K562 (cell line): ENCODE measurements around the gene POLR3GL. TPM values are rescaled to one million over a fixed set of nuclear protein-coding genes. Genes with fewer than 3 reads are reported as not detected.

Experiments
- ADNP ChIP-seq: fragments of 200-800 bp; sonication (Bioruptor generic); IDR thresholded peaks from 2 replicates; pipeline ENCODE4 v1.6.1; 2016; ENCODE audit warnings: missing genetic modification characterization, missing compliant biosample characterization
- ETV5 ChIP-seq: sonication (generic); formaldehyde crosslinking; IDR thresholded peaks from 2 replicates; pipeline ENCODE4 v1.4.0; 2020; ENCODE audit warnings: low read depth, mild to moderate bottlenecking, missing genetic modification reagents
- FOXA3 ChIP-seq, 2 experiments: fragments of 450-650 bp in 1 of 2; sonication (generic) in 1 of 2; formaldehyde crosslinking; IDR thresholded peaks in 1 of 2; conservative IDR thresholded peaks in 1 of 2; 2 replicates each; pipeline versions ENCODE4 v1.4.0 to v1.8.0; 2020 to 2022; ENCODE audit warnings: mild to moderate bottlenecking in 2 of 2, missing genetic modification reagents in 1 of 2
- FOXK2 ChIP-seq, 2 experiments: fragments of 450-650 bp; IDR thresholded peaks in 1 of 2; conservative IDR thresholded peaks in 1 of 2; 2 replicates each; pipeline ENCODE4 v1.6.1; 2016; ENCODE audit warnings: low read depth in 2 of 2, mild to moderate bottlenecking in 1 of 2
- RCOR1 ChIP-seq, 2 experiments: IDR thresholded peaks; 2 replicates each; pipeline ENCODE4 v1.6.1; 2012; ENCODE audit warnings: low read depth in 2 of 2, low read length in 2 of 2, borderline replicate concordance in 1 of 2, improper control_type of control experiment in 1 of 2
- ZFP36 ChIP-seq: fragments of 150-350 bp; IDR thresholded peaks from 2 replicates; pipeline ENCODE4 v1.6.1; 2018; ENCODE audit warnings: low read length, low read depth; ENCODE audit not compliant: partially characterized antibody
- ZNF146 ChIP-seq: IDR thresholded peaks from one replicate; pipeline ENCODE4 v1.6.1; 2018; ENCODE audit warnings: missing compliant biosample characterization; ENCODE audit not compliant: unreplicated experiment
- polyA plus RNA-seq, 8 experiments: library from polyadenylated mRNA; depleted of rRNA in 4 of 8; stranded (reverse) in 5 of 8; unstranded in 3 of 8; fragments of >200 nt; fragmentation: Nextera tagmentation in 2 of 8; fragmentation: Illumina TruSeq in 1 of 8; extraction: Ambion mirVana in 2 of 8; extraction: Trizol in 1 of 8; gene quantifications; 2 replicates each; pipeline versions ENCODE4 v1.2.1 to v1.2.3, GENCODE V29; 2011 to 2014; ENCODE audit warnings: inconsistent platforms in 1 of 8, missing spikeins in 1 of 8
- total RNA-seq, 7 experiments: library from RNA; depleted of rRNA in 6 of 7; stranded (reverse); fragments of >200 nt in 6 of 7; fragmentation: Illumina TruSeq in 2 of 7; extraction: Trizol in 2 of 7; gene quantifications; 2 replicates each; pipeline versions ENCODE4 v1.2.1 to v1.2.3, GENCODE V29; 2011 to 2021; ENCODE audit warnings: low replicate concordance in 1 of 7
- TF ChIP-seq, protein P1 (sequence below), 2 experiments: fragments of 450-650 bp in 1 of 2; sonication (generic) in 1 of 2; formaldehyde crosslinking in 1 of 2; IDR thresholded peaks; 2 replicates each; pipeline versions ENCODE4 v1.7.1 to v1.9.0; 2016 to 2022; ENCODE audit warnings: inconsistent platforms in 1 of 2, mild to moderate bottlenecking in 1 of 2, missing genetic modification reagents in 1 of 2
- TF ChIP-seq, protein P2 (sequence below), 3 experiments: fragments of 200-800 bp in 1 of 3; fragments of 250-450 bp in 1 of 3; fragments of 450-650 bp in 1 of 3; sonication (Bioruptor Pico) in 1 of 3; sonication (Bioruptor generic) in 1 of 3; formaldehyde crosslinking in 1 of 3; IDR thresholded peaks; 2 replicates each; pipeline versions ENCODE4 v1.6.1 to v1.8.0; 2016 to 2022; ENCODE audit warnings: mild to moderate bottlenecking in 2 of 3, missing genetic modification characterization in 2 of 3, missing compliant biosample characterization in 1 of 3, moderate library complexity in 1 of 3
- TF ChIP-seq, protein P3 (sequence below): fragments of 250-450 bp; sonication (Bioruptor Pico); IDR thresholded peaks from 2 replicates; pipeline ENCODE4 v1.9.0; 2021; ENCODE audit warnings: mild to moderate bottlenecking

POLR3GL gene
- total and polyA plus RNA-seq, 9 of the 15 experiments (the other 6 are each of a cell fraction or from before 2014, with no cell fraction given) = 14.6 to 48.4 (median 38.2) TPM

DNA sequence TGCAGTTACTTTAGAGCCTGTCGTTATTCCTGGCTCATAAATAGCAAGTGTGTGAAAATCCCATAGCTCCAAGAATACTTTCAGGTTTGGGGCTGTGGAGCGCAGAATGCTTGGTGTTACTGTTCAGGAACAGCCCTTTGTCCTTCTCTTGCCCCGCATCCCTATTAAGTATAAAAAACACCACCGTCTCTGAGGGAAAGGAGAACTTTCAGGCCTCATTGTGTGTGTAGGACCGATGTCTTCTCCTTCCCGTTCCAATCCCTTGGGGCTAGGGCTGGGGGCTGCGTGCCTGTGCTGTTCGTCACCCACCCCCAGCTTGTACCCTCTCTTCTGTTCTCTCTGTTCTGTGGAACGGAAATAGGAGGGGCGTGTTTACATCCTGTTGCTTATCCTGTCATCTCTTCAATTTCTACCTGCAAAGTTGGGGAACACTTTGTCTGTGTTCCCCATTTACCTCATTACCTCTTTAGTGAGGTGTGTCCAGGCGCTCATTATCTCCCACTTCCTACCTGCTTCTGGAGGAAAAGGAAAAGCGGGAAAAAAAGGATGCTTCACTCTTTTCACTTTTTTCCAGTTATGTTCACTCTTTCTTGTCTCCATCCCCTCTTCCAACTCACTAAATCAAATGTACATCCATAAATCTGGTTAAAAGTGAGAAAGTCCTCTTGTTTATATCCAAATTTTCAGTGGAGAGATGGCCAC, 32.7 kb downstream of the POLR3GL start (continued):
- TF ChIP-seq, protein P1, sequence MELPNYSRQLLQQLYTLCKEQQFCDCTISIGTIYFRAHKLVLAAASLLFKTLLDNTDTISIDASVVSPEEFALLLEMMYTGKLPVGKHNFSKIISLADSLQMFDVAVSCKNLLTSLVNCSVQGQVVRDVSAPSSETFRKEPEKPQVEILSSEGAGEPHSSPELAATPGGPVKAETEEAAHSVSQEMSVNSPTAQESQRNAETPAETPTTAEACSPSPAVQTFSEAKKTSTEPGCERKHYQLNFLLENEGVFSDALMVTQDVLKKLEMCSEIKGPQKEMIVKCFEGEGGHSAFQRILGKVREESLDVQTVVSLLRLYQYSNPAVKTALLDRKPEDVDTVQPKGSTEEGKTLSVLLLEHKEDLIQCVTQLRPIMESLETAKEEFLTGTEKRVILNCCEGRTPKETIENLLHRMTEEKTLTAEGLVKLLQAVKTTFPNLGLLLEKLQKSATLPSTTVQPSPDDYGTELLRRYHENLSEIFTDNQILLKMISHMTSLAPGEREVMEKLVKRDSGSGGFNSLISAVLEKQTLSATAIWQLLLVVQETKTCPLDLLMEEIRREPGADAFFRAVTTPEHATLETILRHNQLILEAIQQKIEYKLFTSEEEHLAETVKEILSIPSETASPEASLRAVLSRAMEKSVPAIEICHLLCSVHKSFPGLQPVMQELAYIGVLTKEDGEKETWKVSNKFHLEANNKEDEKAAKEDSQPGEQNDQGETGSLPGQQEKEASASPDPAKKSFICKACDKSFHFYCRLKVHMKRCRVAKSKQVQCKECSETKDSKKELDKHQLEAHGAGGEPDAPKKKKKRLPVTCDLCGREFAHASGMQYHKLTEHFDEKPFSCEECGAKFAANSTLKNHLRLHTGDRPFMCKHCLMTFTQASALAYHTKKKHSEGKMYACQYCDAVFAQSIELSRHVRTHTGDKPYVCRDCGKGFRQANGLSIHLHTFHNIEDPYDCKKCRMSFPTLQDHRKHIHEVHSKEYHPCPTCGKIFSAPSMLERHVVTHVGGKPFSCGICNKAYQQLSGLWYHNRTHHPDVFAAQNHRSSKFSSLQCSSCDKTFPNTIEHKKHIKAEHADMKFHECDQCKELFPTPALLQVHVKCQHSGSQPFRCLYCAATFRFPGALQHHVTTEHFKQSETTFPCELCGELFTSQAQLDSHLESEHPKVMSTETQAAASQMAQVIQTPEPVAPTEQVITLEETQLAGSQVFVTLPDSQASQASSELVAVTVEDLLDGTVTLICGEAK (IDR thresholded peaks at IDR 0.05) = 0 out of 2 replicates have a peak, but pooled peaks have one; percentile 11
- TF ChIP-seq, protein P1 (CRISPR knock-in tag; IDR thresholded peaks at IDR 0.05) = no peak
- peak; percentile 70 for TF ChIP-seq ETV5 (CRISPR knock-in tag)
- peak in 1 of 2 experiments; percentile 52; a peak in 2 of 4 replicates for TF ChIP-seq FOXA3 (CRISPR knock-in tag; conservative IDR thresholded peaks at IDR 0.05 in 1 of 2, IDR thresholded peaks at IDR 0.05 in 1 of 2)
- peak; percentile 17 for TF ChIP-seq ZFP36
- TF ChIP-seq RCOR1 (IDR thresholded peaks at IDR 0.05; ENCODE audit: borderline replicate concordance in 1 of 2, low read depth in 2 of 2, low read length in 2 of 2) = peak in 1 of 2 experiments; percentile 17; a peak in 2 of 4 replicates
- TF ChIP-seq, protein P2, sequence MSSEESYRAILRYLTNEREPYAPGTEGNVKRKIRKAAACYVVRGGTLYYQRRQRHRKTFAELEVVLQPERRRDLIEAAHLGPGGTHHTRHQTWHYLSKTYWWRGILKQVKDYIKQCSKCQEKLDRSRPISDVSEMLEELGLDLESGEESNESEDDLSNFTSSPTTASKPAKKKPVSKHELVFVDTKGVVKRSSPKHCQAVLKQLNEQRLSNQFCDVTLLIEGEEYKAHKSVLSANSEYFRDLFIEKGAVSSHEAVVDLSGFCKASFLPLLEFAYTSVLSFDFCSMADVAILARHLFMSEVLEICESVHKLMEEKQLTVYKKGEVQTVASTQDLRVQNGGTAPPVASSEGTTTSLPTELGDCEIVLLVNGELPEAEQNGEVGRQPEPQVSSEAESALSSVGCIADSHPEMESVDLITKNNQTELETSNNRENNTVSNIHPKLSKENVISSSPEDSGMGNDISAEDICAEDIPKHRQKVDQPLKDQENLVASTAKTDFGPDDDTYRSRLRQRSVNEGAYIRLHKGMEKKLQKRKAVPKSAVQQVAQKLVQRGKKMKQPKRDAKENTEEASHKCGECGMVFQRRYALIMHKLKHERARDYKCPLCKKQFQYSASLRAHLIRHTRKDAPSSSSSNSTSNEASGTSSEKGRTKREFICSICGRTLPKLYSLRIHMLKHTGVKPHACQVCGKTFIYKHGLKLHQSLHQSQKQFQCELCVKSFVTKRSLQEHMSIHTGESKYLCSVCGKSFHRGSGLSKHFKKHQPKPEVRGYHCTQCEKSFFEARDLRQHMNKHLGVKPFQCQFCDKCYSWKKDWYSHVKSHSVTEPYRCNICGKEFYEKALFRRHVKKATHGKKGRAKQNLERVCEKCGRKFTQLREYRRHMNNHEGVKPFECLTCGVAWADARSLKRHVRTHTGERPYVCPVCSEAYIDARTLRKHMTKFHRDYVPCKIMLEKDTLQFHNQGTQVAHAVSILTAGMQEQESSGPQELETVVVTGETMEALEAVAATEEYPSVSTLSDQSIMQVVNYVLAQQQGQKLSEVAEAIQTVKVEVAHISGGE (CRISPR knock-in tag; IDR thresholded peaks at IDR 0.05) = peak in 1 of 3 experiments; percentile 43; a peak in 1 of 6 replicates
- TF ChIP-seq ADNP (tag) = no peak
- TF ChIP-seq ZNF146 (CRISPR knock-in tag) = no peak
- TF ChIP-seq FOXK2 (conservative IDR thresholded peaks at IDR 0.05 in 1 of 2, IDR thresholded peaks at IDR 0.05 in 1 of 2; ENCODE audit: low read depth in 2 of 2) = peak; percentile 95 to 98
- TF ChIP-seq, protein P3, sequence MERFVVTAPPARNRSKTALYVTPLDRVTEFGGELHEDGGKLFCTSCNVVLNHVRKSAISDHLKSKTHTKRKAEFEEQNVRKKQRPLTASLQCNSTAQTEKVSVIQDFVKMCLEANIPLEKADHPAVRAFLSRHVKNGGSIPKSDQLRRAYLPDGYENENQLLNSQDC (CRISPR knock-in tag) = 0 out of 2 replicates have a peak, but pooled peaks have one; percentile 7
